Neuronal stem cell (in vitro differentiated cells): ENCODE measurements around the gene TEX261.

Source experiments
- DNase-seq: peaks from one replicate; pipeline ENCODE4 v3.0.0-alpha.2; 2013; ENCODE audit warnings: low spot score
- H2AFZ ChIP-seq: one replicate; pipeline ENCODE4 v1.6.1; 2013; ENCODE audit warnings: mild to moderate bottlenecking, low read length, inconsistent platforms
- H2AK5ac ChIP-seq: 2 replicates; pipeline ENCODE4 v1.6.1; 2013; ENCODE audit warnings: low read depth, mild to moderate bottlenecking, inconsistent platforms, low read length, moderate library complexity, mixed read lengths
- H2BK120ac ChIP-seq: 2 replicates; pipeline ENCODE4 v1.6.1; 2013; ENCODE audit warnings: low read depth, mild to moderate bottlenecking, inconsistent platforms, low read length, moderate library complexity, mixed read lengths
- H2BK12ac ChIP-seq: one replicate; pipeline ENCODE4 v1.6.1; 2013; ENCODE audit warnings: low read length, inconsistent platforms
- H2BK15ac ChIP-seq: 2 replicates; pipeline ENCODE4 v1.6.1; 2013; ENCODE audit warnings: mild to moderate bottlenecking, low read length, inconsistent platforms, mixed read lengths
- H2BK5ac ChIP-seq: one replicate; pipeline ENCODE4 v1.6.1; 2013; ENCODE audit warnings: inconsistent platforms, mild to moderate bottlenecking, low read length, moderate library complexity
- H3K14ac ChIP-seq: one replicate; pipeline ENCODE4 v1.6.1; 2013; ENCODE audit warnings: low read length, inconsistent platforms
- H3K18ac ChIP-seq: 2 replicates; pipeline ENCODE4 v1.6.1; 2013; ENCODE audit warnings: low read length, inconsistent platforms
- H3K23ac ChIP-seq: 2 replicates; pipeline ENCODE4 v1.6.1; 2013; ENCODE audit warnings: low read depth, mild to moderate bottlenecking, mixed read lengths, low read length, inconsistent platforms; ENCODE audit not compliant: poor library complexity
- H3K27ac ChIP-seq: replicated peaks from 3 replicates; pipeline ENCODE4 v1.5.1; 2013; ENCODE audit warnings: low read length, inconsistent platforms
- H3K27me3 ChIP-seq, 3 experiments: 2 replicates each; pipeline ENCODE4 v1.6.1; 2013; ENCODE audit warnings: low read length in 3 of 3, mild to moderate bottlenecking in 2 of 3, inconsistent platforms in 1 of 3, low read depth in 1 of 3, mixed read lengths in 1 of 3, moderate library complexity in 1 of 3; ENCODE audit not compliant: control insufficient read depth in 3 of 3, insufficient read depth in 3 of 3
- H3K36me3 ChIP-seq, 2 donors: replicated peaks in 1 of 2; 2 replicates each; pipeline ENCODE4 v1.6.1; 2013; ENCODE audit warnings: low read length in 2 of 2; ENCODE audit not compliant: control insufficient read depth in 2 of 2, insufficient read depth in 2 of 2
- H3K4ac ChIP-seq: 2 replicates; pipeline ENCODE4 v1.6.1; 2013; ENCODE audit warnings: inconsistent platforms, mild to moderate bottlenecking, low read length, moderate library complexity
- H3K4me1 ChIP-seq, 2 donors: 1 replicate in 1 of 2; 2 replicates in 1 of 2; pipeline ENCODE4 v1.6.1; 2013; ENCODE audit warnings: low read length in 2 of 2, low read depth in 1 of 2; ENCODE audit not compliant: control insufficient read depth in 2 of 2, insufficient read depth in 1 of 2
- H3K4me2 ChIP-seq: one replicate; pipeline ENCODE4 v1.6.1; 2013; ENCODE audit warnings: mild to moderate bottlenecking, low read length, inconsistent platforms; ENCODE audit not compliant: insufficient read depth, poor library complexity, severe bottlenecking
- H3K4me3 ChIP-seq, 2 donors: 2 replicates each; pipeline ENCODE4 v1.5.1; 2013; ENCODE audit warnings: low read length in 2 of 2, mild to moderate bottlenecking in 2 of 2, inconsistent platforms in 1 of 2, moderate library complexity in 1 of 2
- H3K79me1 ChIP-seq: one replicate; pipeline ENCODE4 v1.6.1; 2013; ENCODE audit warnings: low read depth, mild to moderate bottlenecking, inconsistent platforms, low read length, moderate library complexity
- H3K9ac ChIP-seq: one replicate; pipeline ENCODE4 v1.6.1; 2013; ENCODE audit warnings: mild to moderate bottlenecking, low read depth, low read length, inconsistent platforms; ENCODE audit not compliant: poor library complexity
- H3K9me3 ChIP-seq, 2 donors: replicated peaks in 1 of 2; 2 replicates each; pipeline versions ENCODE3 to v1.6.1; 2013; ENCODE audit warnings: low read length in 2 of 2, mild to moderate bottlenecking in 2 of 2, inconsistent platforms in 1 of 2, low read depth in 1 of 2, mixed read lengths in 1 of 2, moderate library complexity in 1 of 2; ENCODE audit not compliant: control insufficient read depth in 2 of 2, insufficient read depth in 1 of 2
- H4K8ac ChIP-seq: one replicate; pipeline ENCODE4 v1.6.1; 2013; ENCODE audit warnings: low read depth, mild to moderate bottlenecking, inconsistent platforms, low read length, moderate library complexity
- H4K91ac ChIP-seq: one replicate; pipeline ENCODE4 v1.6.1; 2013; ENCODE audit warnings: low read length, low read depth, mild to moderate bottlenecking, inconsistent platforms; ENCODE audit not compliant: poor library complexity
- WGBS, 2 donors: extraction: QIAGEN DNeasy Blood & Tissue Kit; methylation state at CpG; one replicate each; pipeline ENCODE4 v1.1.7; 2013; ENCODE audit warnings: missing lambda C conversion rate in 2 of 2, mixed read lengths in 1 of 2; ENCODE audit not compliant: insufficient read length in 2 of 2, insufficient replicate concordance in 1 of 2; ENCODE audit errors: extremely low coverage in 2 of 2; 5-methylcytosine and 5-hydroxymethylcytosine counted together

Gene TEX261

DNA sequence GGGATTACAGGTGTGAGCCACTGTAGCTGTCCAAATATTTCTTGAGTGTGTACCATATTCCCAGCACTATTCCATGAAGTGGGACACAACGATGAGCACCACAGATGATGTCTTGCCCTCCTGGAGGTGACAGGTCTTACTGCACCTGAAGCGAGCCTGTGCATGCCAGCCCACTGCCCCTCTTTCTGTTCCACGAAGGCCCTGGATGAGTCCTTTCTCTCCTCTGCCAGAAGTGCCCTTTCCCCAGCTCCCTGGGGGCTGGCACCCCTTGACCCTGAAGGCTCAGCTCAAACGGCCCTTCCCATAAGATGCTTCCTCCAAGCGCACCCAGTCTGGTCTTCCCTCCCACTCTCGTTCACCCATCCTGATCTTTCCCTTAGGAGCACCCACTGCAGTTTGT lies 53.5 kb downstream of the TEX261 start:
- H3K27me3 ChIP-seq = peaks cover 0 to 2% (median 0%) of the 10 kb centered on the region in 3 experiments

DNA sequence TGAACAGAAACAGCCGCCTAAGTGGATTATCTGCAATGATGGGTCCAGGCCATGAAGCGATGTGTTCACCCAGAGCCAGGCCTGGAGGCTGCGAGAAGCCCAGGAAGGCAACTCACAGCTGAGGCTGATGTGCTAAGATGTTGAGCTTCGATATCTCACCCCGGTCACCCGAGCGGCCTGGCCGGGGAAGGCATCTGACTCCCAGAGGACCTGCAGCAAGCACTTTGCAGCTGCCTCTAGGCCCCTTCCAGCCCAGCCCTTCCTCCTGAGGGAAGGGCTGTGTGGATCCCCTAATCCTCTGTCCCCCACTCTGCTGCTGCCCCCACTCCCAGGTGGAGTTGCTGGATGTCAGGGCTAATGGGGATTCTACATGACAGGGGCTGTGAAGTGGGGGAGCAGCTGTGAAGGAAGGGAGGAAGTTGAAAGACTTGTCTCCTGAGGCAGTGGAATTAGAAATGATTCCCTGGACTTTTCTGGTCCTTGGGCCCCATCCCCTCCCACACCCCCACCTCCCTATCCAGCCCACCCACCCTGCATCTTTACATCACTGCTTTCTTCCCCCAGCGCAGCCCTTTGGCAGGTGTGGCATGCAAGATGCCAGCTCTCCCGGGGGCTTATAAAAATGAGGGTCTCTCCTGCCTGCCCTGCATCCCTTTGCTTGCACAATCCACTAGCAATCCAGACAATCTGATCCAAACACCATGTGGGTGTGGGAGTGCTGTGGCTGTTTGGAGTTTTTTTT lies 54.7 kb downstream of the TEX261 start:
- Histone ChIP-seq H3K4ac (no peak overlapping the region), H4K91ac (no peak overlapping the region), H2BK12ac (peak overlapping the region; percentile 18), H3K4me2 (no peak overlapping the region), H3K9ac (no peak overlapping the region), H3K18ac (peak overlapping the region; percentile 15), H3K14ac (no peak overlapping the region), H3K4me1 (peaks cover 64 to 69% of the 10 kb centered on the region in 2 donors), H3K79me1 (no peaks in the 10 kb centered on the region), H3K23ac (no peak overlapping the region), H3K9me3 (no peaks in the 10 kb centered on the region), H3K27me3 (peaks cover 0 to 2% (median 0%) of the 10 kb centered on the region in 3 experiments), H2BK120ac (no peak overlapping the region), H3K4me3 (no peak overlapping the region), H2BK15ac (no peak overlapping the region), H3K27ac (no peak overlapping the region), H3K36me3 (no peaks in the 10 kb centered on the region), H4K8ac (no peak overlapping the region), H2BK5ac (peak overlapping the region; percentile 2), H2AK5ac (peak overlapping the region; percentile 72), H2AFZ (no peak overlapping the region)
- no CpG with 5 or more reads among the region's 10 CpGs for WGBS, 2 donors
- DNase-seq = no peak

More for the DNA sequence above, 53.5 kb downstream of the TEX261 start:
- no peak overlapping the region for H2BK12ac ChIP-seq
- no peak overlapping the region for H3K4ac ChIP-seq
- H3K14ac ChIP-seq = no peak overlapping the region
- no peak overlapping the region for H3K4me3 ChIP-seq
- peaks cover 64 to 69% of the 10 kb centered on the region in 2 donors for H3K4me1 ChIP-seq
- no peak overlapping the region for H3K23ac ChIP-seq
- H3K4me2 ChIP-seq = no peak overlapping the region
- no peaks in the 10 kb centered on the region for H3K36me3 ChIP-seq
- no peak overlapping the region for H2BK5ac ChIP-seq
- H2AFZ ChIP-seq = no peak overlapping the region
- H3K9ac ChIP-seq = no peak overlapping the region
- DNase-seq = no peak
- H3K9me3 ChIP-seq = no peaks in the 10 kb centered on the region
- peak overlapping the region; percentile 13 for H3K18ac ChIP-seq
- no peak overlapping the region for H2BK120ac ChIP-seq
- no peak overlapping the region for H2BK15ac ChIP-seq
- no peaks in the 10 kb centered on the region for H3K79me1 ChIP-seq
- no peak overlapping the region for H4K8ac ChIP-seq
- H4K91ac ChIP-seq = no peak overlapping the region
- H2AK5ac ChIP-seq = no peak overlapping the region
- WGBS, 2 donors = no CpG with 5 or more reads among the region's 6 CpGs
- H3K27ac ChIP-seq = no peak overlapping the region

DNA sequence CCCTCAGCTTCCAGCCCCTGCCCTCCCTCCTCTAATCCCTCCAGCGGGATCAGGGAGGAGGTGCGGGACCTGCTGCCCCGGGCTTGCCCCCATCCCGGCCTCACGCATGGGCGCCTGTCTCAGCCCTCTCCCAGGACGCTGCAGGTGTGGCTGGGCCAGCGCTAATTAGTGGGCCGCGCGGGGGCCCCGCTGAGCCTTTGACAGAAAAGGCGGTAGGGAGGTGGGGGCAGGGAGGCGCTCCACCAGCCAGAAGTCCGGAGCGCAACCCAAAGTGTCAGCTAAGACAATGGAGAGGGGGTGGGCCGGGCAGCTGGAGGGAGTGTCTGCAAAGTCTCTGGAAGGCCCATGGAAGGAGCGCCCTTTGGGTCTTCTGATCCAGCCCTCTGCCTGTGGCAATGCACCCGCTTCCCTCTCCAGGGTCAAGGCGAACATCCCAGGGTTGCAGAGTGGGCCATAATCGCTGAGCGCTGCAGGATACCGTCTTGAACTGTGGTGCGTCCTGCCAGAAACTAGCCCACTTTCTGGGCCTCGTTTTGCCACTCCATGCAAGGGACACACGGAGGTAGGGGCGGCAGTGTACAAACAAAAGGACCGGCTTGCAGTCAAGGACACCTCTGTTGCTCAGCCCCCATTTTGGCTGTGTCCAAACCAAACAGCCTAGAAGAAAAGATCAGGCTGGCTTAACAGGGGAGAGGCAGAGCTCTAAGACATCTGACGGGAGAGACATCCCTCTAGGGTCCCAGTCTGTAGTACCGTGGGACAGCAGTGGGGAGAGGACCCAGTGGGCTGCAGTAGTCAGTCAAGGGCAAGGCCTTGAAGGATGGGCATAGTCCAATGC lies 55.5 kb downstream of the TEX261 start:
- H3K4me1 ChIP-seq = peaks cover 64 to 67% of the 10 kb centered on the region in 2 donors
- DNase-seq = peak; percentile 73
- H3K4me2 ChIP-seq = peak overlapping the region; percentile 47

DNA sequence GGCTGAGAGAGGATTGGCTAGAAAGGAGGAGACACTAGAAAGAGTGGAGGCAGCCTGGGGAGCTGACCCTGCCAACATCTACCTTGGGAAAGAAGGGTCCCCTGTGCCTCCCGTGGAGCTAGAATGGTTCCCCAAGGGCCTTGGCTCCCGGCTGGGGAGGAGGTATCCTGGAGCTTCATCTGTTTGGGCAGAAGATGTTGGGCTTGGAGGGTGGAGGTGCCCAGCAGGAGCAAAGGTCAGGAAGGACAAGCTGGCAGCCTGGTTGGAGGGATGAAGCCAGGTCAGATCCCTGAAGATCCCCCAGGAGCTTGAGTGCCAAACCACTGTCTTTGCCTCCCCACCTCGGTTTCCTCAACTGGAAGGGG lies 56.1 kb downstream of the TEX261 start:
- no peak overlapping the region for H3K14ac ChIP-seq
- WGBS, 2 donors = no CpG with 5 or more reads among the region's 3 CpGs
- no peak overlapping the region for H3K23ac ChIP-seq
- peak overlapping the region; percentile 94 for H2AK5ac ChIP-seq
- H4K91ac ChIP-seq = no peak overlapping the region
- H3K79me1 ChIP-seq = no peaks in the 10 kb centered on the region
- peak overlapping the region; percentile 77 for H2BK5ac ChIP-seq
- peak overlapping the region; percentile 88 for H3K18ac ChIP-seq
- no peak overlapping the region for H3K9ac ChIP-seq
- H3K36me3 ChIP-seq = no peaks in the 10 kb centered on the region
- no peak overlapping the region for H2BK15ac ChIP-seq
- peak overlapping the region; percentile 47 for H3K4me2 ChIP-seq
- H3K27ac ChIP-seq = peak overlapping the region; percentile 2
- H3K4me3 ChIP-seq = no peak overlapping the region
- no peak overlapping the region for H4K8ac ChIP-seq
- no peak overlapping the region for H3K4ac ChIP-seq
- peaks cover 59 to 62% of the 10 kb centered on the region in 2 donors for H3K4me1 ChIP-seq
- H2BK120ac ChIP-seq = peak overlapping the region; percentile 38
- H3K27me3 ChIP-seq = peaks cover 0 to 2% (median 0%) of the 10 kb centered on the region in 3 experiments
- H2BK12ac ChIP-seq = peak overlapping the region; percentile 17
- H2AFZ ChIP-seq = no peak overlapping the region
- no peaks in the 10 kb centered on the region for H3K9me3 ChIP-seq
- no peak for DNase-seq

More for the DNA sequence above, 55.5 kb downstream of the TEX261 start:
- Histone ChIP-seq H3K14ac (no peak overlapping the region), H2AFZ (peak overlapping the region; percentile 40), H3K18ac (peak overlapping the region; percentile 55), H3K27ac (peak overlapping the region; percentile 2), H4K91ac (no peak overlapping the region), H2AK5ac (peak overlapping the region; percentile 72), H3K4me3 (peak overlapping the region in 1 of 2 donors; percentile 61), H3K36me3 (no peaks in the 10 kb centered on the region), H3K4ac (no peak overlapping the region), H3K23ac (no peak overlapping the region), H3K27me3 (peaks cover 0 to 2% (median 0%) of the 10 kb centered on the region in 3 experiments), H2BK12ac (peak overlapping the region; percentile 18), H3K9ac (no peak overlapping the region), H4K8ac (no peak overlapping the region), H2BK5ac (peak overlapping the region; percentile 77), H2BK120ac (peak overlapping the region; percentile 38), H3K9me3 (no peaks in the 10 kb centered on the region), H2BK15ac (no peak overlapping the region), H3K79me1 (no peaks in the 10 kb centered on the region)
- no CpG with 5 or more reads among the region's 30 CpGs for WGBS, 2 donors
